Measurements from ENCODE around the gene AEBP2. TPM values are rescaled to one million over a fixed set of nuclear protein-coding genes. Genes with fewer than 3 reads are reported as not detected.
A peak's percentile ranks its signal among the peaks of the same experiment; 100 is the strongest.
"Not testable (repeated sequence)": the region's sequence is repeated elsewhere in the genome, so short reads cannot be mapped to it uniquely, and the experiment has no call there.

The AEBP2 gene
- total RNA-seq, 4 donors from 2014 or later, result 9.2 to 22.2 (median 13.2) TPM

GRCh38 chr12:19546611-19547162 is 107.4 kb downstream of the AEBP2 start:
- peak overlapping the region in 2 of 4 donors; percentile 3 to 29 for H3K4me3 ChIP-seq
- in situ Hi-C loops (cut with MboI; ENCODE audit: low sequenced_read_pairs in 4 of 4), result no loop called here
- no peak for ATAC-seq

GRCh38 chr12:19547271-19547671 is 108.0 kb downstream of the AEBP2 start:
- intact Hi-C loops (cut with DNase I; ENCODE audit: low total_unique reads), result loop anchor here (2.0 kb wide), 1 partner anchor 106 kb away; no protein-coding TSS in a partner anchor
- Histone ChIP-seq H3K4me1 (peaks cover 18 to 20% of the 10 kb centered on the region in 2 donors), H3K27me3 (no peaks in the 10 kb centered on the region), H3K9me3 (no peaks in the 10 kb centered on the region), H3K36me3 (no peaks in the 10 kb centered on the region), H3K27ac (peak overlapping the region; percentile 29 to 50 (median 38)), H3K4me3 (no peak overlapping the region)
- in situ Hi-C loops (cut with MboI; ENCODE audit: low sequenced_read_pairs in 4 of 4), result no loop called here
- DNase-seq, result no peak
- no peak for TF ChIP-seq POLR2A (IDR thresholded peaks at IDR 0.05)
- TF ChIP-seq, protein P1, sequence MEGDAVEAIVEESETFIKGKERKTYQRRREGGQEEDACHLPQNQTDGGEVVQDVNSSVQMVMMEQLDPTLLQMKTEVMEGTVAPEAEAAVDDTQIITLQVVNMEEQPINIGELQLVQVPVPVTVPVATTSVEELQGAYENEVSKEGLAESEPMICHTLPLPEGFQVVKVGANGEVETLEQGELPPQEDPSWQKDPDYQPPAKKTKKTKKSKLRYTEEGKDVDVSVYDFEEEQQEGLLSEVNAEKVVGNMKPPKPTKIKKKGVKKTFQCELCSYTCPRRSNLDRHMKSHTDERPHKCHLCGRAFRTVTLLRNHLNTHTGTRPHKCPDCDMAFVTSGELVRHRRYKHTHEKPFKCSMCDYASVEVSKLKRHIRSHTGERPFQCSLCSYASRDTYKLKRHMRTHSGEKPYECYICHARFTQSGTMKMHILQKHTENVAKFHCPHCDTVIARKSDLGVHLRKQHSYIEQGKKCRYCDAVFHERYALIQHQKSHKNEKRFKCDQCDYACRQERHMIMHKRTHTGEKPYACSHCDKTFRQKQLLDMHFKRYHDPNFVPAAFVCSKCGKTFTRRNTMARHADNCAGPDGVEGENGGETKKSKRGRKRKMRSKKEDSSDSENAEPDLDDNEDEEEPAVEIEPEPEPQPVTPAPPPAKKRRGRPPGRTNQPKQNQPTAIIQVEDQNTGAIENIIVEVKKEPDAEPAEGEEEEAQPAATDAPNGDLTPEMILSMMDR (IDR thresholded peaks at IDR 0.05 in 4 of 5, conservative IDR thresholded peaks at IDR 0.05 in 1 of 5), result no peak
- ATAC-seq, result no peak

More at GRCh38 chr12:19546611-19547162, 107.4 kb downstream of the AEBP2 start:
- no peaks in the 10 kb centered on the region for H3K9me3 ChIP-seq
- DNase-seq, result no peak
- peak overlapping the region; percentile 24 to 50 (median 44) for H3K27ac ChIP-seq
- peaks cover 18 to 20% of the 10 kb centered on the region in 2 donors for H3K4me1 ChIP-seq
- H3K36me3 ChIP-seq, result no peaks in the 10 kb centered on the region
- intact Hi-C loops (cut with DNase I; ENCODE audit: low total_unique reads), result loop anchor here (2.0 kb wide), 1 partner anchor 106 kb away; no protein-coding TSS in a partner anchor
- TF ChIP-seq POLR2A (IDR thresholded peaks at IDR 0.05), result no peak
- TF ChIP-seq, protein P1 (IDR thresholded peaks at IDR 0.05 in 4 of 5, conservative IDR thresholded peaks at IDR 0.05 in 1 of 5), result no peak
- H3K27me3 ChIP-seq, result no peaks in the 10 kb centered on the region

GRCh38 chr12:19548834-19549233 is 109.5 kb downstream of the AEBP2 start:
- no peak overlapping the region for H3K4me3 ChIP-seq
- H3K4me1 ChIP-seq, result peaks cover 18 to 20% of the 10 kb centered on the region in 2 donors
- TF ChIP-seq, protein P1 (IDR thresholded peaks at IDR 0.05 in 4 of 5, conservative IDR thresholded peaks at IDR 0.05 in 1 of 5), result no peak
- no peak for TF ChIP-seq POLR2A (IDR thresholded peaks at IDR 0.05)
- no peaks in the 10 kb centered on the region for H3K36me3 ChIP-seq
- ATAC-seq (no peak), DNase-seq (no peak)
- no peak overlapping the region for H3K27ac ChIP-seq
- in situ Hi-C loops (cut with MboI; ENCODE audit: low sequenced_read_pairs in 4 of 4) (no loop called here), intact Hi-C loops (cut with DNase I; ENCODE audit: low total_unique reads) (no loop called here)
- H3K27me3 ChIP-seq, result no peaks in the 10 kb centered on the region
- H3K9me3 ChIP-seq, result no peaks in the 10 kb centered on the region

- no peaks in the 10 kb centered on the region for H3K9me3 ChIP-seq
- in situ Hi-C loops (cut with MboI; ENCODE audit: low sequenced_read_pairs in 4 of 4), result no loop called here
- no peak overlapping the region for H3K4me3 ChIP-seq
- no peaks in the 10 kb centered on the region for H3K36me3 ChIP-seq
- H3K4me1 ChIP-seq, result peaks cover 17 to 19% of the 10 kb centered on the region in 2 donors
- DNase-seq (no peak), ATAC-seq (no peak)
- TF ChIP-seq, protein P1 (IDR thresholded peaks at IDR 0.05 in 4 of 5, conservative IDR thresholded peaks at IDR 0.05 in 1 of 5), result no peak
- no peak for TF ChIP-seq POLR2A (IDR thresholded peaks at IDR 0.05)
- intact Hi-C loops (cut with DNase I; ENCODE audit: low total_unique reads), result no loop called here
- no peak overlapping the region for H3K27ac ChIP-seq
- no peaks in the 10 kb centered on the region for H3K27me3 ChIP-seq
Measured at GRCh38 chr12:19550626-19551025, 111.3 kb downstream of the AEBP2 start.

- in situ Hi-C loops (cut with MboI; ENCODE audit: low sequenced_read_pairs in 4 of 4); H3K4me1 ChIP-seq; DNase-seq; H3K4me3 ChIP-seq; intact Hi-C loops (cut with DNase I; ENCODE audit: low total_unique reads); H3K36me3 ChIP-seq; H3K27ac ChIP-seq; ATAC-seq; H3K9me3 ChIP-seq; H3K27me3 ChIP-seq: not testable (repeated sequence)
Measured at GRCh38 chr12:19552441-19553097, 113.3 kb downstream of the AEBP2 start.

Data from gastrocnemius medialis (tissue), 4 donors.